Measurements from ENCODE around the gene SLC37A3.

GRCh38 chr7:140398821-140399220 lies 491 bp upstream of the SLC37A3 start:
- TF ChIP-seq CTCF (IDR thresholded peaks at IDR 0.05) (no peak), POLR2A (IDR thresholded peaks at IDR 0.05) (no peak)

Data from uterus (tissue), 2 donors.